HepG2 (cell line): Measurements from ENCODE around the gene PIEZO1. TPM values are rescaled to one million over a fixed set of nuclear protein-coding genes. Genes with fewer than 3 reads are reported as not detected.

Experiments
- ATF7 ChIP-seq, 2 experiments: fragments of 450-650 bp in 1 of 2; sonication (generic) in 1 of 2; formaldehyde crosslinking in 1 of 2; IDR thresholded peaks; 2 replicates each; pipeline versions ENCODE4 v1.4.0 to v1.6.1; 2016 to 2020; ENCODE audit warnings: antibody characterized with exemption in 1 of 2, mild to moderate bottlenecking in 1 of 2, missing genetic modification reagents in 1 of 2
- CHCHD3 ChIP-seq: sonication (generic); formaldehyde crosslinking; IDR thresholded peaks from 2 replicates; pipeline ENCODE4 v1.8.0; 2022; ENCODE audit warnings: mild to moderate bottlenecking, missing genetic modification reagents, moderate library complexity
- HNF4G ChIP-seq, 2 experiments: sonication (generic) in 1 of 2; formaldehyde crosslinking in 1 of 2; IDR thresholded peaks; 2 replicates each; pipeline versions ENCODE4 v1.4.0 to v1.6.1; 2011 to 2020; ENCODE audit warnings: borderline replicate concordance in 2 of 2, low read depth in 2 of 2, mild to moderate bottlenecking in 2 of 2, low read length in 1 of 2, missing genetic modification reagents in 1 of 2, moderate library complexity in 1 of 2
- HNRNPK ChIP-seq: fragments of 200-400 bp; formaldehyde crosslinking; IDR thresholded peaks from 2 replicates; pipeline ENCODE4 v1.6.1; 2018; ENCODE audit warnings: low read length, low read depth, moderate library complexity, mild to moderate bottlenecking; ENCODE audit not compliant: poor library complexity, severe bottlenecking
- HNRNPUL1 ChIP-seq: fragments of 200-400 bp; formaldehyde crosslinking; IDR thresholded peaks from 2 replicates; pipeline ENCODE4 v1.6.1; 2017; ENCODE audit warnings: low read depth, mild to moderate bottlenecking, low read length, moderate library complexity
- MAFG ChIP-seq: sonication (generic); formaldehyde crosslinking; IDR thresholded peaks from 2 replicates; pipeline ENCODE4 v1.5.1; 2020; ENCODE audit warnings: mild to moderate bottlenecking, missing genetic modification reagents
- MED8 ChIP-seq: sonication (generic); formaldehyde crosslinking; IDR thresholded peaks from 2 replicates; pipeline ENCODE4 v1.8.1; 2023; ENCODE audit warnings: mild to moderate bottlenecking, missing genetic modification reagents; ENCODE audit not compliant: insufficient replicate concordance
- PAF1 ChIP-seq: IDR thresholded peaks from 2 replicates; pipeline ENCODE4 v1.6.1; 2016; ENCODE audit warnings: missing genetic modification reagents, missing compliant biosample characterization
- PAWR ChIP-seq: sonication (generic); formaldehyde crosslinking; IDR thresholded peaks from 2 replicates; pipeline ENCODE4 v1.4.0; 2020; ENCODE audit warnings: missing genetic modification reagents, mild to moderate bottlenecking, borderline replicate concordance
- SCMH1 ChIP-seq: sonication (generic); formaldehyde crosslinking; IDR thresholded peaks from 2 replicates; pipeline ENCODE4 v1.9.0; 2021; ENCODE audit warnings: missing genetic modification reagents, mild to moderate bottlenecking, borderline replicate concordance
- TARDBP ChIP-seq: sonication (generic); formaldehyde crosslinking; IDR thresholded peaks from 2 replicates; pipeline ENCODE4 v1.8.0; 2022; ENCODE audit warnings: mild to moderate bottlenecking, missing genetic modification reagents
- TEF ChIP-seq: sonication (generic); formaldehyde crosslinking; IDR thresholded peaks from 2 replicates; pipeline ENCODE4 v1.5.0; 2020; ENCODE audit warnings: missing genetic modification reagents
- THAP11 ChIP-seq: IDR thresholded peaks from 2 replicates; pipeline ENCODE4 v1.6.1; 2016; ENCODE audit warnings: missing biosample characterization, missing genetic modification reagents
- ZFP1 ChIP-seq: IDR thresholded peaks from 2 replicates; pipeline ENCODE4 v1.6.1; 2016
- ZFP90 ChIP-seq: sonication (generic); formaldehyde crosslinking; IDR thresholded peaks from 2 replicates; pipeline ENCODE4 v1.8.0; 2022; ENCODE audit warnings: missing genetic modification reagents, mild to moderate bottlenecking, inconsistent platforms, borderline replicate concordance
- ZFY ChIP-seq: sonication (generic); formaldehyde crosslinking; IDR thresholded peaks from 2 replicates; pipeline ENCODE4 v1.4.0; 2020; ENCODE audit warnings: missing genetic modification reagents
- ZNF318 ChIP-seq: sonication (generic); formaldehyde crosslinking; IDR thresholded peaks from 2 replicates; pipeline ENCODE4 v1.4.0; 2020; ENCODE audit warnings: mild to moderate bottlenecking, missing genetic modification reagents
- ZNF773 ChIP-seq: sonication (generic); formaldehyde crosslinking; IDR thresholded peaks from 2 replicates; pipeline ENCODE4 v1.4.0; 2020; ENCODE audit warnings: missing genetic modification reagents, borderline replicate concordance
- polyA plus RNA-seq, 8 experiments: library from polyadenylated mRNA; depleted of rRNA in 3 of 8; stranded (reverse) in 7 of 8; unstranded in 1 of 8; fragments of >200 nt; fragmentation: Illumina TruSeq in 4 of 8; extraction: Trizol in 4 of 8; gene quantifications; 2 replicates each; pipeline versions ENCODE4 v1.2.1 to v1.2.3, GENCODE V29; 2011 to 2016; ENCODE audit warnings: low read depth in 4 of 8, missing spikeins in 1 of 8, mixed read lengths in 1 of 8; ENCODE audit not compliant: insufficient read depth in 1 of 8
- total RNA-seq, 5 experiments: library from RNA; depleted of rRNA; stranded (reverse); fragments of >200 nt; fragmentation: Illumina TruSeq; extraction: Trizol; gene quantifications; 2 replicates each; pipeline ENCODE4 v1.2.3, GENCODE V29; 2016; ENCODE audit warnings: low read depth in 1 of 5

PIEZO1 gene
- total and polyA plus RNA-seq, 2 of the 13 experiments (the other 11 are each of a cell fraction or from before 2014, with no cell fraction given) = 67.9 to 85.0 TPM

- TF ChIP-seq ZFP90 (CRISPR knock-in tag) (no peak; the same call in 1 of the 2 replicates), MAFG (CRISPR knock-in tag) (peak; percentile 11; the same call in 1 of the 2 replicates), THAP11 (peak; percentile 66), HNRNPK (no peak), ZNF773 (CRISPR knock-in tag) (no peak), ZFY (CRISPR knock-in tag) (peak; percentile 79), ATF7 (IDR thresholded peaks at IDR 0.05) (0 out of 2 replicates have a peak, but pooled peaks have one; percentile 6), ATF7 (CRISPR knock-in tag; IDR thresholded peaks at IDR 0.05) (peak; percentile 83), PAF1 (CRISPR knock-in tag) (no peak; the same call in 1 of the 2 replicates), HNF4G (IDR thresholded peaks at IDR 0.05; ENCODE audit: borderline replicate concordance, low read depth, low read length) (peak; percentile 12; the same call in 1 of the 2 replicates), HNF4G (CRISPR knock-in tag; IDR thresholded peaks at IDR 0.05; ENCODE audit: borderline replicate concordance, low read depth) (no peak), SCMH1 (no peak), TARDBP (CRISPR knock-in tag) (no peak), CHCHD3 (CRISPR knock-in tag) (no peak), PAWR (CRISPR knock-in tag) (no peak), ZNF318 (peak; percentile 19; the same call in 1 of the 2 replicates), ZFP1 (CRISPR knock-in tag) (no peak), HNRNPUL1 (no peak), MED8 (CRISPR knock-in tag) (no peak), TEF (CRISPR knock-in tag) (peak; percentile 24; the same call in 1 of the 2 replicates)
Observed at GRCh38 chr16:88804552-88805339, 19.7 kb upstream of the PIEZO1 start (continued).
